ENCODE results near the gene ZNF267.
"Not testable (repeated sequence)": the region's sequence is repeated elsewhere in the genome, so short reads cannot be mapped to it uniquely, and the experiment has no call there.

ZNF267 gene

GRCh38 chr16:31879937-31880321 lies 6.3 kb downstream of the ZNF267 start:
- DNase-seq = no peak

- peak; percentile 46 for DNase-seq
These were observed 6.8 kb downstream of the ZNF267 start for GRCh38 chr16:31880322-31880979.

- DNase-seq = no peak
These were observed 12.6 kb downstream of the ZNF267 start for GRCh38 chr16:31886227-31886626.

- no peak for DNase-seq
These were observed 15.1 kb downstream of the ZNF267 start for GRCh38 chr16:31888735-31889134.

- DNase-seq = not testable (repeated sequence)
These were observed 18.5 kb downstream of the ZNF267 start for GRCh38 chr16:31892111-31892510.

- no peak for DNase-seq
These were observed 20.2 kb downstream of the ZNF267 start for GRCh38 chr16:31893824-31894223.

GRCh38 chr16:31897283-31897682 lies 23.7 kb downstream of the ZNF267 start:
- no peak for DNase-seq

GRCh38 chr16:31899505-31899904 lies 25.9 kb downstream of the ZNF267 start:
- DNase-seq = no peak

- not testable (repeated sequence) for DNase-seq
These were observed 31.0 kb downstream of the ZNF267 start for GRCh38 chr16:31904571-31904970.

- no peak for DNase-seq
These were observed 40.1 kb downstream of the ZNF267 start for GRCh38 chr16:31913668-31914067.

- DNase-seq = no peak
These were observed 42.5 kb downstream of the ZNF267 start for GRCh38 chr16:31916056-31916488.

- DNase-seq = no peak
These were observed 46.8 kb downstream of the ZNF267 start for GRCh38 chr16:31920373-31920772.

- not testable (repeated sequence) for DNase-seq
These were observed 78.2 kb downstream of the ZNF267 start for GRCh38 chr16:31951806-31952205.

- not testable (repeated sequence) for DNase-seq
These were observed 78.6 kb downstream of the ZNF267 start for GRCh38 chr16:31952206-31952605.

GRCh38 chr16:31956221-31956620 lies 82.6 kb downstream of the ZNF267 start:
- DNase-seq = not testable (repeated sequence)

GRCh38 chr16:31960186-31960910 lies 86.7 kb downstream of the ZNF267 start:
- not testable (repeated sequence) for DNase-seq

Measured in fibroblast of skin of abdomen (primary cell).